CD4-positive, CD25-positive, alpha-beta regulatory T cell (primary cell): Measurements from ENCODE around the gene CD2BP2. TPM values are rescaled to one million over a fixed set of nuclear protein-coding genes. Genes with fewer than 3 reads are reported as not detected.
A peak's percentile ranks its signal among the peaks of the same experiment; 100 is the strongest.

Experiments used
- ATAC-seq, 2 donors: fragments of 150-1000 bp; cut with Tn5 transposase; one replicate each; pipeline ENCODE4 v1.10.0; 2021; ENCODE audit warnings: low read depth in 2 of 2, moderate number of reproducible peaks in 2 of 2, moderate library complexity in 1 of 2
- DNase-seq, 3 donors: peaks; one replicate each; pipeline versions ENCODE4 v3.0.0 to v3.0.0-alpha.2; 2012 to 2022; ENCODE audit warnings: mixed read lengths in 1 of 3
- H3K27ac ChIP-seq: one replicate; pipeline ENCODE4 v1.7.0; 2013; ENCODE audit warnings: mild to moderate bottlenecking, low read length; ENCODE audit not compliant: insufficient read depth, poor library complexity, severe bottlenecking
- H3K27me3 ChIP-seq: one replicate; pipeline ENCODE4 v1.7.0; 2013; ENCODE audit warnings: low read length; ENCODE audit not compliant: control insufficient read depth, insufficient read depth
- H3K36me3 ChIP-seq: one replicate; pipeline ENCODE4 v1.7.0; 2013; ENCODE audit warnings: mild to moderate bottlenecking, low read length, moderate library complexity; ENCODE audit not compliant: control insufficient read depth, insufficient read depth
- H3K4me1 ChIP-seq: 2 replicates; pipeline ENCODE4 v1.7.0; 2013; ENCODE audit warnings: mild to moderate bottlenecking, low read length; ENCODE audit not compliant: insufficient read depth, control insufficient read depth, poor library complexity, severe bottlenecking
- H3K4me3 ChIP-seq: one replicate; pipeline ENCODE4 v1.7.0; 2013; ENCODE audit warnings: low read depth, mild to moderate bottlenecking, low read length, moderate library complexity
- H3K9me3 ChIP-seq, 2 experiments: 1 replicate in 1 of 2; 2 replicates in 1 of 2; pipeline ENCODE4 v1.7.0; 2013; ENCODE audit warnings: low read length in 2 of 2, mild to moderate bottlenecking in 1 of 2, moderate library complexity in 1 of 2; ENCODE audit not compliant: control insufficient read depth in 2 of 2
- H3K27ac Mint-ChIP-seq, 3 donors: one replicate each; pipeline ENCODE4 v1.8.0; 2020 to 2022; ENCODE audit warnings: mild to moderate bottlenecking in 3 of 3, mixed read lengths in 3 of 3, moderate library complexity in 2 of 3
- H3K27me3 Mint-ChIP-seq: one replicate; pipeline ENCODE4 v1.8.0; 2022; ENCODE audit warnings: mild to moderate bottlenecking, mixed read lengths
- H3K36me3 Mint-ChIP-seq: one replicate; pipeline ENCODE4 v1.8.0; 2020; ENCODE audit warnings: mixed read lengths
- H3K4me1 Mint-ChIP-seq, 4 donors: one replicate each; pipeline ENCODE4 v1.8.0; 2020 to 2022; ENCODE audit warnings: mixed read lengths in 4 of 4, mild to moderate bottlenecking in 1 of 4
- H3K4me3 Mint-ChIP-seq, 4 donors: one replicate each; pipeline ENCODE4 v1.8.0; 2020 to 2022; ENCODE audit warnings: mild to moderate bottlenecking in 4 of 4, mixed read lengths in 4 of 4, moderate library complexity in 3 of 4
- H3K9me3 Mint-ChIP-seq, 7 donors: one replicate each; pipeline ENCODE4 v1.8.0; 2020 to 2022; ENCODE audit warnings: mixed read lengths in 7 of 7, mild to moderate bottlenecking in 3 of 7, moderate library complexity in 2 of 7
- polyA plus RNA-seq, 4 donors: library from polyadenylated mRNA; unstranded; fragments of 300-500 nt; fragmentation: Illumina TruSeq; gene quantifications; one replicate each; pipeline ENCODE4 v1.2.3, GENCODE V29; 2021
- total RNA-seq: library from RNA; stranded (reverse); gene quantifications from one replicate; pipeline ENCODE4 v1.2.3, GENCODE V29; 2022

Gene CD2BP2
- total and polyA plus RNA-seq, 5 donors from 2014 or later, result 33.5 to 46.7 (median 39.0) TPM

DNA sequence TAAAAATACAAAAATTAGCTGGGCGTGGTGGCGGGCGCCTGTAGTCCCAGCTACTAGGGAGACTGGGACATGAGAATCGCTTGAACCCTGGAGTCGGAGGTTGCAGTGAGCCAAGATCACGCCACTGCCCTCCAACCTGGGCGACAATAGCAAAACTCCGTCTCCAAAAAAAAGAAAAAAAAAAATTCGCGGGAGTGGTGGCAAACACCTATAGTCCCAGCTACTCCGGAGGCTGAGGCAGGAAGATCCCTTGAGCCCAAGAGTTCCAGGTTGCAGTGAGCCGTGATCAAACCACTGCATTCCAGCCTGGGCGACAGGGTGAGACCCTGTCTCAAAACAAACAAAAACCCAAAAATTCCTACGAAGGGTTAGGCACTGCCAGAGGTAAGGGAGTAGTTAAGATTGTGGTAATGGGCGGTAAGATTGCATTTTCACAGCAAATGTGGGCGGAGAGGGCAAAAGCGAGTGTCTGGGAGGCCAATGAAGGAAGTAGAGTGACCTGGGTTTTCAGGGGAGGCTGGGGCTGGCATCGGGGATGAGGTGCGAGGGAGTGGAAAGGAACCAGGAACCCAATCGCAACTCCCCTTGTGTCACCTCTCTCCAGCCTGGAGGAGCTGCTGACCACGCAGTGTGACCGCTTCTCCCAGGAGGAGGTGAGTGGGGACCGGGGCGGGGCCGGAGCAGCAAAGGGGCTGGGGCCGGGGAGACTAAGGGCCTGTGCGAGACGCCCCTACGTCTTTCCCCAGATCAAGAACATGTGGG is 22.1 kb upstream of the CD2BP2 start:
- Histone ChIP-seq H3K27me3 (no peaks in the 10 kb centered on the region), H3K27ac (peak overlapping the region; percentile 100), H3K4me1 (peaks cover 54% of the 10 kb centered on the region), H3K4me3 (peak overlapping the region; percentile 53), H3K9me3 (no peaks in the 10 kb centered on the region), H3K36me3 (no peaks in the 10 kb centered on the region)
- peaks cover 9% of the 10 kb centered on the region for H3K27me3 Mint-ChIP-seq
- peaks cover 4% of the 10 kb centered on the region for H3K36me3 Mint-ChIP-seq
- no peak for DNase-seq
- ATAC-seq, result no peak
- H3K9me3 Mint-ChIP-seq, result peaks cover 0 to 2% (median 0%) of the 10 kb centered on the region in 7 donors
- peak overlapping the region; percentile 95 to 99 (median 98) for H3K4me3 Mint-ChIP-seq
- H3K27ac Mint-ChIP-seq, result peak overlapping the region; percentile 93 to 100 (median 100)
- H3K4me1 Mint-ChIP-seq, result peaks cover 0 to 60% (median 30%) of the 10 kb centered on the region in 4 donors

DNA sequence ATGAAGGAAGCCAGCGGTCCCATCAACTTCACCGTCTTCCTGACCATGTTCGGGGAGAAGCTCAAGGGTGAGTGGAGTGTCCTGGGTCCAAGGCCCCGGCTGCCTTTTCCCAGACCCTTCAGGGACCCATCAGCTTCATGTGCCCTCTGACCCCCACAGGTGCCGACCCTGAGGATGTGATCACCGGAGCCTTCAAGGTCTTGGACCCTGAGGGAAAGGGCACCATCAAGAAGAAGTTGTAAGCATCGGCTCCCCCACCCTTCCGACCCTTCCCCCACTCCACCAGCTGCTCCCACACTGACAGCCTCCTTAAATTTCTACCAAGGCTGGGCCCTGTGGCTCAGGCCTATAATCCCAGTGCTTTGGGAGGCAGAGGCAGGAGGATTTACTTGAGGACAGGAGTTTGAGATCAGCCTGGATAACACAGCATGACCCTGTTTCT is 21.4 kb upstream of the CD2BP2 start:
- Mint-ChIP-seq H3K36me3 (peaks cover 4% of the 10 kb centered on the region), H3K9me3 (peaks cover 0 to 2% (median 0%) of the 10 kb centered on the region in 7 donors), H3K4me1 (peaks cover 0 to 60% (median 34%) of the 10 kb centered on the region in 4 donors), H3K27ac (peak overlapping the region in 2 of 3 donors; percentile 100), H3K4me3 (peak overlapping the region in 1 of 4 donors; percentile 99), H3K27me3 (peaks cover 9% of the 10 kb centered on the region)
- H3K27ac ChIP-seq, result peak overlapping the region; percentile 100
- H3K4me3 ChIP-seq, result no peak overlapping the region
- DNase-seq (no peak), ATAC-seq (no peak)
- peaks cover 50% of the 10 kb centered on the region for H3K4me1 ChIP-seq
- H3K9me3 ChIP-seq, result no peaks in the 10 kb centered on the region
- no peaks in the 10 kb centered on the region for H3K27me3 ChIP-seq
- H3K36me3 ChIP-seq, result no peaks in the 10 kb centered on the region

DNA sequence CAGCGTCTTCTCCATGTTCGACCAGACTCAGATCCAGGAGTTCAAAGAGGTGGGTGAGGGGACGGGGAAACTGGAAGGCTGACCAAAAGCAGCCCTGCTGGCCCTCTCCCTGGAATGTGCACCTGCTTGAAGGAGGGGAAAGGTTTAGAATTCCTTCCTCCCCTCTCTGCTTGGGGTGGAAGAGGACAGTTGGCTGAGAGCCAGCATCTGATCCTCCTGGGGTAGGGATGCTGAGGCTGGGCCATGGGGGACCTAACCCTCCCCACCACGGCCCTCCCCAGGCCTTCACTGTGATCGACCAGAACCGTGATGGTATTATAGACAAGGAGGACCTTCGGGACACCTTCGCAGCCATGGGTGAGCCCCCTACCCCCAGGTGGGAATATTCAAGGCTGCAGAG is 20.8 kb upstream of the CD2BP2 start:
- Mint-ChIP-seq H3K4me3 (peak overlapping the region in 1 of 4 donors; percentile 15), H3K36me3 (peaks cover 4% of the 10 kb centered on the region)

DNA sequence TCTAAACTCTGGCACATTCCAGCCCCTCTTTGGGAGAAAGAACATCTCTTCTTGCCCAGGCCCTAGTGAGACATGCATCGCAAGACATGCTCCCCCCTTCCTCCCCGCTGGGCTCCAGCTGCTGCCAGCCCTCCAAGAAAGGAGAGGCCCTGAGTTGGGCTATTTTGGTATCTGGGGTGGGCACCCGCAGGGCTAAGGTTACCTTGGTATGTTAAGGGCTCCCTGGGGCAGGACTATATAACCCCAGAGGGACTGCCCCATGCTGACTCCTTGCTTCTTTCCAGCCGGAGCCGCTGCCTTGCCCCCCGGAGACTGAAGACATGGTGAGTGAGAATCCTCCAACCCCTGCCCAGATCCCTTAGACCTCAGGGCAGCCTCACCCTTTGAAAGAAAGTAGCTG is 19.4 kb upstream of the CD2BP2 start, which contains the start of gene MYL11:
TSS of gene MYL11 (plus strand) at position 265 of the 400 bp plus-strand sequence. CDS start at position 321, 56 bp downstream.
- Histone ChIP-seq H3K27me3 (no peaks in the 10 kb centered on the region), H3K4me3 (no peak within 1 kb of the TSS), H3K4me1 (peaks cover 38% of the 10 kb centered on the region), H3K36me3 (no peaks in the 10 kb centered on the region), H3K9me3 (no peaks in the 10 kb centered on the region), H3K27ac (no peak within 1 kb of the TSS)
- DNase-seq (no peak), ATAC-seq (no peak)
- Mint-ChIP-seq H3K9me3 (peaks cover 0 to 2% (median 0%) of the 10 kb centered on the region in 7 donors), H3K4me1 (peaks cover 0 to 52% (median 27%) of the 10 kb centered on the region in 4 donors), H3K27me3 (peaks cover 9% of the 10 kb centered on the region), H3K27ac (peak within 1 kb of the TSS; percentile 75 to 100 (median 82)), H3K4me3 (peak within 1 kb of the TSS in 2 of 4 donors; percentile 15 to 64), H3K36me3 (no peaks in the 10 kb centered on the region)

More for the DNA sequence above, 20.8 kb upstream of the CD2BP2 start:
- Mint-ChIP-seq H3K27me3 (peaks cover 9% of the 10 kb centered on the region), H3K27ac (peak overlapping the region in 2 of 3 donors; percentile 75 to 100), H3K9me3 (peaks cover 0 to 2% (median 0%) of the 10 kb centered on the region in 7 donors), H3K4me1 (peaks cover 0 to 60% (median 35%) of the 10 kb centered on the region in 4 donors)
- Histone ChIP-seq H3K9me3 (no peaks in the 10 kb centered on the region), H3K4me1 (peaks cover 50% of the 10 kb centered on the region), H3K27me3 (no peaks in the 10 kb centered on the region), H3K36me3 (no peaks in the 10 kb centered on the region), H3K4me3 (no peak overlapping the region), H3K27ac (peak overlapping the region; percentile 100)
- ATAC-seq (no peak), DNase-seq (no peak)

DNA sequence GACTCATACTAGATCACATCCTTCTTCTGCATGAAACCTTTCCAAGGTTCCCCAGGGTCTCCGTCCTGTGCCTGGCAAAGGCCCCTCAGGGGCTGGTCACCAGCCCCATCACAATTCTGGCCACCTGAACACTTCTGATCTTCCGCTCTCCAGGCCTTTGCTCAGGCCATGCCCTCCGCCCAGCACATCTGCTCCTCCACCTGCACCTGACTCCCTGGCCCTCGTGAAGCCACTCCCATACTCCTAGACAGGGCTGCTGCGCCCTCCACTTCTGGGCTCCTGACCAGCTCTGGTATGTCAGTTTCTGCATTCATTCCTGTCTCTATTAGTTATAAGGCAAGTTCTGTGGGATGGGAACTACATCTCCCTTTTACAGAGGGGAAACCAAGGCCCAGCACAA is 17.6 kb upstream of the CD2BP2 start:
- ATAC-seq (no peak), DNase-seq (no peak)
- Histone ChIP-seq H3K36me3 (no peaks in the 10 kb centered on the region), H3K4me1 (peaks cover 42% of the 10 kb centered on the region), H3K9me3 (no peaks in the 10 kb centered on the region), H3K27ac (peak overlapping the region; percentile 30), H3K4me3 (no peak overlapping the region), H3K27me3 (no peaks in the 10 kb centered on the region)
- H3K27me3 Mint-ChIP-seq, result peaks cover 1% of the 10 kb centered on the region
- H3K36me3 Mint-ChIP-seq, result no peaks in the 10 kb centered on the region
- peaks cover 0 to 2% (median 0%) of the 10 kb centered on the region in 7 donors for H3K9me3 Mint-ChIP-seq
- peak overlapping the region; percentile 89 to 98 (median 95) for H3K27ac Mint-ChIP-seq
- peaks cover 6 to 52% (median 28%) of the 10 kb centered on the region in 4 donors for H3K4me1 Mint-ChIP-seq
- peak overlapping the region in 3 of 4 donors; percentile 23 to 64 (median 48) for H3K4me3 Mint-ChIP-seq

DNA sequence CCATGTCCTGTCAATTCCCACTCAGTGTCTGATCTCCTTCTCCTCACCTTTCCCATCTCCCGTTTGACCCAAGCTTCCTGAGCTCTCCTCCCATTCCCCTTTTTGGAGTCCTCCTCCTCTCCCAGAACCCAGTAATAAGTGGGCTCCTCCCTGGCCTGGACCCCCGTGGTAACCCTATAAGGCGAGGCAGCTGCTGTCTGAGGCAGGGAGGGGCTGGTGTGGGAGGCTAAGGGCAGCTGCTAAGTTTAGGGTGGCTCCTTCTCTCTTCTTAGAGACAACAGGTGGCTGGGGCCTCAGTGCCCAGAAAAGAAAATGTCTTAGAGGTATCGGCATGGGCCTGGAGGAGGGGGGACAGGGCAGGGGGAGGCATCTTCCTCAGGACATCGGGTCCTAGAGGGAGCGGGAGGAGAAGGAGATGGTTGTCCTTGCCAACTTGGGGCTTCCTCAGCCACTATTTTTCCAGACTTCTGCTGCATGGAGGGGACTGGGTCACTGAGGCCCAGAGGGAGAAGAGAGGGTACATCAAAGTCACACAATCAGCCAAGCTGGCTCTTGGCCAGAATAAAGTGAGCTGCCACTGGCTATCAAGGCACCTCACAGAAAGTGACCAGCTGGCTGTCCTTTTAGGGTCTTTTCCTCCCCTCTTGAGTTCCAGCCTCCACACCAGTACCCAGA is 17.1 kb upstream of the CD2BP2 start:
- Histone ChIP-seq H3K4me3 (no peak overlapping the region), H3K27me3 (no peaks in the 10 kb centered on the region), H3K4me1 (peaks cover 42% of the 10 kb centered on the region), H3K9me3 (no peaks in the 10 kb centered on the region), H3K36me3 (no peaks in the 10 kb centered on the region), H3K27ac (peak overlapping the region; percentile 30)
- peak overlapping the region; percentile 19 to 94 (median 90) for H3K4me3 Mint-ChIP-seq
- H3K27me3 Mint-ChIP-seq, result no peaks in the 10 kb centered on the region
- DNase-seq (no peak), ATAC-seq (no peak)
- H3K36me3 Mint-ChIP-seq, result no peaks in the 10 kb centered on the region
- H3K9me3 Mint-ChIP-seq, result peaks cover 0 to under 1% (median 0%) of the 10 kb centered on the region in 7 donors
- H3K27ac Mint-ChIP-seq, result peak overlapping the region; percentile 89 to 98 (median 95)
- peaks cover 6 to 52% (median 30%) of the 10 kb centered on the region in 4 donors for H3K4me1 Mint-ChIP-seq

DNA sequence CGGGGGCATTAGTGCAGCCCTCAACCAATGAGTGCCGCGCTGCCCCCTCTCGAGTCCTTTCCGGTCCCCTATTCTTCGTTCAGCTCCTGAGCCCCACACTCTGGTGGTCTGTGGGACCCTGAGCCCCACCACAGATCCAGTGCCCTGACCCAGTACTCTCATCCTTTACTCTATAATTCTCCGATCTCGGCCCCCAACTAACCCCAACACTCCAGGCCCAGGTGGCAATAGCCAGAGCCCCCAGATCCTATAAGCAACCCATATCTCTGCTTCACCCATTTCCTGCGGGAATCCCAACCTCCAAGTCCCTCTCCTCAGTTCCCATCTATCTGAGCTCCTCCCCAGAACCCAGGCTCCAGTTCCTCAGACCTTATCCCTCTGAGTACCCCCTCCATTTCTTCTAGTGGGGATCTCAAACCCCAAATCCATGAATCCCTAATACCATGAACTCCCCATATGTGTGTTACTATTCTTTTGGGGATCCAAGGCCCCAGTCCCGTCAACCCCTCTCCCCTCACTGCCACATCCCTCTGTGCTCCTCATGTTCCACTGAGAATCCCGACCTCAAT is 16.2 kb upstream of the CD2BP2 start:
- ATAC-seq (no peak), DNase-seq (no peak)
- Histone ChIP-seq H3K27ac (peak overlapping the region; percentile 88), H3K4me3 (peak overlapping the region; percentile 66), H3K4me1 (peaks cover 43% of the 10 kb centered on the region), H3K9me3 (no peaks in the 10 kb centered on the region), H3K27me3 (no peaks in the 10 kb centered on the region), H3K36me3 (no peaks in the 10 kb centered on the region)
- Mint-ChIP-seq H3K4me3 (peak overlapping the region; percentile 87 to 94 (median 90)), H3K27ac (peak overlapping the region; percentile 91 to 98 (median 95)), H3K27me3 (no peaks in the 10 kb centered on the region), H3K9me3 (no peaks in the 10 kb centered on the region), H3K4me1 (peaks cover 6 to 55% (median 35%) of the 10 kb centered on the region in 4 donors), H3K36me3 (no peaks in the 10 kb centered on the region)
